Measurements from ENCODE around the gene PHETA1. TPM values are rescaled to one million over a fixed set of nuclear protein-coding genes. Genes with fewer than 3 reads are reported as not detected.

Gene PHETA1
- polyA plus RNA-seq, 1 donor from 2014 or later = 25.4 TPM

GRCh38 chr12:111393700-111394300, 24.9 kb upstream of the PHETA1 start:
- Histone ChIP-seq H2AFZ (ENCODE audit: low read depth, low read length) (no peak overlapping the region), H3F3A (ENCODE audit: insufficient read depth, low read length, poor library complexity, severe bottlenecking) (no peaks in the 10 kb centered on the region), H3K79me2 (replicated peaks; ENCODE audit: insufficient read depth, low read length) (no peaks in the 10 kb centered on the region), H3K4me3 (ENCODE audit: low read length) (no peak overlapping the region), H4K20me1 (ENCODE audit: insufficient read depth) (no peaks in the 10 kb centered on the region), H3K4me2 (ENCODE audit: low read length) (no peak overlapping the region), H3K36me3 (ENCODE audit: insufficient read depth, low read length) (no peaks in the 10 kb centered on the region), H3K9me2 (ENCODE audit: insufficient read depth, low read length) (no peaks in the 10 kb centered on the region), H3K9me3 (ENCODE audit: low read length) (no peaks in the 10 kb centered on the region), H3K27me3 (ENCODE audit: insufficient read depth, low read depth, low read length) (no peaks in the 10 kb centered on the region), H3K27ac (ENCODE audit: low read length) (no peak overlapping the region), H3K9ac (ENCODE audit: low read length) (no peak overlapping the region)
- TF ChIP-seq SMC3 (conservative IDR thresholded peaks at IDR 0.05; ENCODE audit: poor library complexity) (no peak), EZH2 (IDR thresholded peaks at IDR 0.05; ENCODE audit: borderline replicate concordance, insufficient read depth, low read length, poor library complexity, severe bottlenecking) (no peak), RAD21 (conservative IDR thresholded peaks at IDR 0.05) (no peak), TAF1 (IDR thresholded peaks at IDR 0.05; ENCODE audit: low read depth) (no peak), EP300 (conservative IDR thresholded peaks at IDR 0.05; ENCODE audit: poor library complexity, severe bottlenecking) (no peak), POLR2AphosphoS5 (IDR thresholded peaks at IDR 0.05) (no peak), MXI1 (conservative IDR thresholded peaks at IDR 0.05; ENCODE audit: poor library complexity, severe bottlenecking) (no peak)
- TF ChIP-seq, protein P1, sequence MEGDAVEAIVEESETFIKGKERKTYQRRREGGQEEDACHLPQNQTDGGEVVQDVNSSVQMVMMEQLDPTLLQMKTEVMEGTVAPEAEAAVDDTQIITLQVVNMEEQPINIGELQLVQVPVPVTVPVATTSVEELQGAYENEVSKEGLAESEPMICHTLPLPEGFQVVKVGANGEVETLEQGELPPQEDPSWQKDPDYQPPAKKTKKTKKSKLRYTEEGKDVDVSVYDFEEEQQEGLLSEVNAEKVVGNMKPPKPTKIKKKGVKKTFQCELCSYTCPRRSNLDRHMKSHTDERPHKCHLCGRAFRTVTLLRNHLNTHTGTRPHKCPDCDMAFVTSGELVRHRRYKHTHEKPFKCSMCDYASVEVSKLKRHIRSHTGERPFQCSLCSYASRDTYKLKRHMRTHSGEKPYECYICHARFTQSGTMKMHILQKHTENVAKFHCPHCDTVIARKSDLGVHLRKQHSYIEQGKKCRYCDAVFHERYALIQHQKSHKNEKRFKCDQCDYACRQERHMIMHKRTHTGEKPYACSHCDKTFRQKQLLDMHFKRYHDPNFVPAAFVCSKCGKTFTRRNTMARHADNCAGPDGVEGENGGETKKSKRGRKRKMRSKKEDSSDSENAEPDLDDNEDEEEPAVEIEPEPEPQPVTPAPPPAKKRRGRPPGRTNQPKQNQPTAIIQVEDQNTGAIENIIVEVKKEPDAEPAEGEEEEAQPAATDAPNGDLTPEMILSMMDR (IDR thresholded peaks at IDR 0.05; ENCODE audit: poor library complexity, severe bottlenecking) = no peak
- TF ChIP-seq, protein P2, sequence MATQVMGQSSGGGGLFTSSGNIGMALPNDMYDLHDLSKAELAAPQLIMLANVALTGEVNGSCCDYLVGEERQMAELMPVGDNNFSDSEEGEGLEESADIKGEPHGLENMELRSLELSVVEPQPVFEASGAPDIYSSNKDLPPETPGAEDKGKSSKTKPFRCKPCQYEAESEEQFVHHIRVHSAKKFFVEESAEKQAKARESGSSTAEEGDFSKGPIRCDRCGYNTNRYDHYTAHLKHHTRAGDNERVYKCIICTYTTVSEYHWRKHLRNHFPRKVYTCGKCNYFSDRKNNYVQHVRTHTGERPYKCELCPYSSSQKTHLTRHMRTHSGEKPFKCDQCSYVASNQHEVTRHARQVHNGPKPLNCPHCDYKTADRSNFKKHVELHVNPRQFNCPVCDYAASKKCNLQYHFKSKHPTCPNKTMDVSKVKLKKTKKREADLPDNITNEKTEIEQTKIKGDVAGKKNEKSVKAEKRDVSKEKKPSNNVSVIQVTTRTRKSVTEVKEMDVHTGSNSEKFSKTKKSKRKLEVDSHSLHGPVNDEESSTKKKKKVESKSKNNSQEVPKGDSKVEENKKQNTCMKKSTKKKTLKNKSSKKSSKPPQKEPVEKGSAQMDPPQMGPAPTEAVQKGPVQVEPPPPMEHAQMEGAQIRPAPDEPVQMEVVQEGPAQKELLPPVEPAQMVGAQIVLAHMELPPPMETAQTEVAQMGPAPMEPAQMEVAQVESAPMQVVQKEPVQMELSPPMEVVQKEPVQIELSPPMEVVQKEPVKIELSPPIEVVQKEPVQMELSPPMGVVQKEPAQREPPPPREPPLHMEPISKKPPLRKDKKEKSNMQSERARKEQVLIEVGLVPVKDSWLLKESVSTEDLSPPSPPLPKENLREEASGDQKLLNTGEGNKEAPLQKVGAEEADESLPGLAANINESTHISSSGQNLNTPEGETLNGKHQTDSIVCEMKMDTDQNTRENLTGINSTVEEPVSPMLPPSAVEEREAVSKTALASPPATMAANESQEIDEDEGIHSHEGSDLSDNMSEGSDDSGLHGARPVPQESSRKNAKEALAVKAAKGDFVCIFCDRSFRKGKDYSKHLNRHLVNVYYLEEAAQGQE (IDR thresholded peaks at IDR 0.05; ENCODE audit: borderline replicate concordance) = no peak

GRCh38 chr12:111390910-111391309, 22.0 kb upstream of the PHETA1 start:
- no peaks in the 10 kb centered on the region for H4K20me1 ChIP-seq (ENCODE audit: insufficient read depth)

More at GRCh38 chr12:111390910-111391309, 22.0 kb upstream of the PHETA1 start:
- Histone ChIP-seq H3K36me3 (ENCODE audit: insufficient read depth, low read length) (no peaks in the 10 kb centered on the region), H3K9me2 (ENCODE audit: insufficient read depth, low read length) (no peaks in the 10 kb centered on the region), H3F3A (ENCODE audit: insufficient read depth, low read length, poor library complexity, severe bottlenecking) (no peaks in the 10 kb centered on the region), H3K27ac (ENCODE audit: low read length) (no peak overlapping the region), H2AFZ (ENCODE audit: low read depth, low read length) (no peak overlapping the region), H3K79me2 (replicated peaks; ENCODE audit: insufficient read depth, low read length) (no peaks in the 10 kb centered on the region), H3K9ac (ENCODE audit: low read length) (no peak overlapping the region), H3K9me3 (ENCODE audit: low read length) (no peaks in the 10 kb centered on the region), H3K4me3 (ENCODE audit: low read length) (no peak overlapping the region), H3K4me2 (ENCODE audit: low read length) (no peak overlapping the region), H3K27me3 (ENCODE audit: insufficient read depth, low read depth, low read length) (no peaks in the 10 kb centered on the region)
- TF ChIP-seq, protein P2 (IDR thresholded peaks at IDR 0.05; ENCODE audit: borderline replicate concordance) = no peak
- TF ChIP-seq RAD21 (conservative IDR thresholded peaks at IDR 0.05) (no peak), EZH2 (IDR thresholded peaks at IDR 0.05; ENCODE audit: borderline replicate concordance, insufficient read depth, low read length, poor library complexity, severe bottlenecking) (no peak), SMC3 (conservative IDR thresholded peaks at IDR 0.05; ENCODE audit: poor library complexity) (no peak), POLR2AphosphoS5 (IDR thresholded peaks at IDR 0.05) (no peak)
- TF ChIP-seq, protein P1 (IDR thresholded peaks at IDR 0.05; ENCODE audit: poor library complexity, severe bottlenecking) = no peak
